Spinal cord (tissue), 10 donors: ENCODE data around the gene GAS2L1. TPM values are rescaled to one million over a fixed set of nuclear protein-coding genes. Genes with fewer than 3 reads are reported as not detected.

Source experiments
- DNase-seq, 6 donors: peaks; one replicate each; pipeline versions ENCODE4 v3.0.0 to v3.0.0-alpha.2; 2013 to 2015; ENCODE audit warnings: low spot score in 6 of 6, low read depth in 4 of 6
- H3K27ac ChIP-seq: one replicate; pipeline ENCODE4 v1.5.1; 2013; ENCODE audit warnings: low read depth, low read length, control low read depth
- H3K27me3 ChIP-seq: one replicate; pipeline ENCODE4 v1.6.1; 2013; ENCODE audit warnings: low read length; ENCODE audit not compliant: control insufficient read depth, insufficient read depth
- H3K36me3 ChIP-seq: one replicate; pipeline ENCODE4 v1.6.1; 2013; ENCODE audit warnings: low read length; ENCODE audit not compliant: control insufficient read depth, insufficient read depth
- H3K4me1 ChIP-seq: one replicate; pipeline ENCODE4 v1.6.1; 2013; ENCODE audit warnings: low read length; ENCODE audit not compliant: control insufficient read depth, insufficient read depth
- H3K4me3 ChIP-seq: one replicate; pipeline ENCODE4 v1.5.1; 2013; ENCODE audit warnings: low read depth, low read length, control low read depth
- H3K9me3 ChIP-seq: one replicate; pipeline ENCODE4 v1.6.1; 2013; ENCODE audit warnings: low read length; ENCODE audit not compliant: control insufficient read depth, insufficient read depth
- whole genome bisulfite sequencing: methylation state at CpG from one replicate; pipeline ENCODE4 v1.1.5; 2013; ENCODE audit warnings: missing lambda C conversion rate; ENCODE audit not compliant: insufficient coverage; 5-methylcytosine and 5-hydroxymethylcytosine counted together
- polyA plus RNA-seq, 2 donors: library from polyadenylated mRNA; unstranded; fragments of 120-200 nt; gene quantifications; one replicate each; pipeline ENCODE4 v1.2.1, GENCODE V29; 2013; ENCODE audit not compliant: insufficient read length in 2 of 2
- total RNA-seq, 2 donors: library from RNA; depleted of rRNA in 1 of 2; stranded (reverse); fragments of 120-200 nt in 1 of 2; fragments of >200 nt in 1 of 2; gene quantifications; one replicate each; pipeline versions ENCODE4 v1.2.3 to v1.2.4, GENCODE V29; 2013 to 2014
- donor health status: healthy.

Gene GAS2L1
- total and polyA plus RNA-seq, 4 donors = 5.7 to 28.4 (median 15.2) TPM

DNA sequence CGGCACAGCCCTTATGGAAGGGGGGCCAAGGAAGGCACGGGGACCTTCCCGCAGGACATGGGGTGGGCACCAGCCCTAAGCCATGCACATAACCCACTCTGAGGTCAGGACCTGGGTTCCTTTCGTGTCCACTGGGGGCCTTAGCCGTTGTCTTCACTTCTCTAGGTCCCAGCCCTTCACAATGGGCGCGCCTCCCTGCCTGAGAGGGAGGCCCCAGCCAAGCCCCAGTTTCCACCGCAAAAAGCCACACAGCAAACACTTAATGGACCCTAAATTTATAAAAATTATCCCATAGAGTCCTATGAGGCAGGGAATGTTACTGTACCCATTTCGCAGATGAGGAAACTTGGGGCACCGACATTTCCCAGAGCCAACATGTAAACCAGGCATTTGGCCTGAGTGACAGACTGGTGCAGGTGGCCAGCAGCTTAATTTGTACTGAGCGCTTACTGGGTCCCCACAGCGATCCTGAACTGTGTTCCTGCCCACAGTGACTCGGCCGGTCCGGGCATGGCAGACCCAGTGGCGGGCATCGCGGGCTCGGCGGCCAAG lies 1.2 kb downstream of the GAS2L1 start:
- 75% methylated on average over 19 of the region's 20 CpGs for WGBS
- DNase-seq = no peak
- H3K4me3 ChIP-seq = peak overlapping the region; percentile 47

DNA sequence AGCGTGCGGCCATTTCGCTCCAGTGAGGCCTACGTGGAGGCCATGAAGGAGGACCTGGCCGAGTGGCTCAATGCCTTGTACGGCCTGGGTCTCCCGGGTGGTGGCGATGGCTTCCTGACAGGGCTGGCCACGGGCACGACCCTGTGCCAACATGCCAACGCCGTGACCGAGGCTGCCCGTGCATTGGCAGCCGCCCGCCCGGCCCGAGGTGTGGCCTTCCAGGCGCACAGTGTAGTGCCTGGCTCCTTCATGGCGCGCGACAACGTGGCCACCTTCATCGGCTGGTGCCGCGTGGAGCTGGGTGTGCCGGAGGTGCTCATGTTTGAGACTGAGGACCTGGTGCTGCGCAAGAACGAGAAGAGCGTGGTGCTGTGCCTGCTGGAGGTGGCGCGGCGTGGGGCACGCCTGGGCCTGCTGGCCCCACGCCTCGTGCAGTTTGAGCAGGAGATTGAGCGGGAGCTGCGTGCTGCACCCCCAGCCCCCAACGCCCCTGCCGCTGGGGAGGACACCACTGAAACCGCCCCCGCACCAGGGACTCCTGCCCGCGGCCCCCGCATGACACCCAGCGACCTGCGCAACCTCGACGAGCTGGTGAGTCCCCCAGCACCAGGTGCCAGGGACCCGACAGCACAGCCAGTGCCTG lies 1.8 kb downstream of the GAS2L1 start:
- no peaks in the 10 kb centered on the region for H3K9me3 ChIP-seq
- DNase-seq = no peak
- peaks cover 44% of the 10 kb centered on the region for H3K36me3 ChIP-seq
- H3K4me3 ChIP-seq = no peak overlapping the region
- no peak overlapping the region for H3K27ac ChIP-seq
- WGBS = 87% methylated on average over 50 of the region's 50 CpGs
- H3K27me3 ChIP-seq = peaks cover 22% of the 10 kb centered on the region
- peaks cover 78% of the 10 kb centered on the region for H3K4me1 ChIP-seq

More for the DNA sequence above, 1.2 kb downstream of the GAS2L1 start:
- Histone ChIP-seq H3K4me1 (peaks cover 79% of the 10 kb centered on the region), H3K27ac (no peak overlapping the region), H3K9me3 (no peaks in the 10 kb centered on the region), H3K36me3 (peaks cover 44% of the 10 kb centered on the region), H3K27me3 (peaks cover 16% of the 10 kb centered on the region)

DNA sequence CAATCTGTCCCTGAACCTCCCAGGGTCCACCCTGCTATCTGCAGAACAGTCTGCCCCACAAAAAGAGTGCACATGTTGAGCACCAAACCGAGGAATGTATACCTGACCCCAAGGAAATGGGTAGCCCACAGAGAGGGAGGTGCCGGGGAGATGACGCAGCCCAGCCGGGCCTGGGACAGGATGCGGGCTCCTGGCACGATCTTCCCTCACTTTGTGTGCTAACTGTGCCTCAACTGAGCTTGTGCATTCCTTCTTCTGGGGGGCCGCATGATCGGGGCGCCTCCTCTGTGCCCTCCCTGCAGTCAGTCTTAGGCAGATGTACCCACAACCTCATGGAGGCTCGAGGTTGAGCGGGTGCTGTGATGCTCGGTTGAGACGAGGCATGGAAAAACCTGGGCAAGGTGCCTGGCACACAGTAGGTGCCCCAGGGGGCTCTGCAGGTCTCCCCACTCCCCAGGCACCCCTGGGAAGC lies 2.4 kb downstream of the GAS2L1 start:
- no peak for DNase-seq
- Histone ChIP-seq H3K27me3 (peaks cover 27% of the 10 kb centered on the region), H3K27ac (no peak overlapping the region), H3K9me3 (no peaks in the 10 kb centered on the region), H3K36me3 (peaks cover 44% of the 10 kb centered on the region), H3K4me1 (peaks cover 81% of the 10 kb centered on the region), H3K4me3 (no peak overlapping the region)
- WGBS = 78% methylated on average over 13 of the region's 13 CpGs

- whole genome bisulfite sequencing = 82% methylated on average over 17 of the region's 21 CpGs
- no peak overlapping the region for H3K4me3 ChIP-seq
- peaks cover 44% of the 10 kb centered on the region for H3K36me3 ChIP-seq
- H3K27me3 ChIP-seq = peaks cover 34% of the 10 kb centered on the region
- H3K9me3 ChIP-seq = no peaks in the 10 kb centered on the region
- DNase-seq = no peak
- H3K4me1 ChIP-seq = peaks cover 88% of the 10 kb centered on the region
- H3K27ac ChIP-seq = no peak overlapping the region
Observed at GRCh38 chr22:29309332-29310064, 3.0 kb downstream of the GAS2L1 start.

- WGBS = 77% methylated on average over 23 of the region's 28 CpGs
- no peak overlapping the region for H3K4me3 ChIP-seq
- no peaks in the 10 kb centered on the region for H3K9me3 ChIP-seq
- H3K27me3 ChIP-seq = peaks cover 39% of the 10 kb centered on the region
- no peak for DNase-seq
- peaks cover 44% of the 10 kb centered on the region for H3K36me3 ChIP-seq
- peak overlapping the region; percentile 69 for H3K27ac ChIP-seq
- peaks cover 90% of the 10 kb centered on the region for H3K4me1 ChIP-seq
Observed at GRCh38 chr22:29310065-29310862, 3.8 kb downstream of the GAS2L1 start.

- Histone ChIP-seq H3K27me3 (peaks cover 41% of the 10 kb centered on the region), H3K36me3 (peaks cover 44% of the 10 kb centered on the region), H3K27ac (peak overlapping the region; percentile 69), H3K9me3 (no peaks in the 10 kb centered on the region), H3K4me3 (no peak overlapping the region), H3K4me1 (peaks cover 87% of the 10 kb centered on the region)
- DNase-seq = peak in 5 of 6 donors; percentile 60 to 95 (median 75)
- 25% methylated on average over 13 of the region's 18 CpGs for WGBS
Observed at GRCh38 chr22:29310863-29311339, 4.5 kb downstream of the GAS2L1 start.

GRCh38 chr22:29311464-29312217 lies 5.2 kb downstream of the GAS2L1 start:
- H3K4me3 ChIP-seq = no peak overlapping the region
- no peak for DNase-seq

DNA sequence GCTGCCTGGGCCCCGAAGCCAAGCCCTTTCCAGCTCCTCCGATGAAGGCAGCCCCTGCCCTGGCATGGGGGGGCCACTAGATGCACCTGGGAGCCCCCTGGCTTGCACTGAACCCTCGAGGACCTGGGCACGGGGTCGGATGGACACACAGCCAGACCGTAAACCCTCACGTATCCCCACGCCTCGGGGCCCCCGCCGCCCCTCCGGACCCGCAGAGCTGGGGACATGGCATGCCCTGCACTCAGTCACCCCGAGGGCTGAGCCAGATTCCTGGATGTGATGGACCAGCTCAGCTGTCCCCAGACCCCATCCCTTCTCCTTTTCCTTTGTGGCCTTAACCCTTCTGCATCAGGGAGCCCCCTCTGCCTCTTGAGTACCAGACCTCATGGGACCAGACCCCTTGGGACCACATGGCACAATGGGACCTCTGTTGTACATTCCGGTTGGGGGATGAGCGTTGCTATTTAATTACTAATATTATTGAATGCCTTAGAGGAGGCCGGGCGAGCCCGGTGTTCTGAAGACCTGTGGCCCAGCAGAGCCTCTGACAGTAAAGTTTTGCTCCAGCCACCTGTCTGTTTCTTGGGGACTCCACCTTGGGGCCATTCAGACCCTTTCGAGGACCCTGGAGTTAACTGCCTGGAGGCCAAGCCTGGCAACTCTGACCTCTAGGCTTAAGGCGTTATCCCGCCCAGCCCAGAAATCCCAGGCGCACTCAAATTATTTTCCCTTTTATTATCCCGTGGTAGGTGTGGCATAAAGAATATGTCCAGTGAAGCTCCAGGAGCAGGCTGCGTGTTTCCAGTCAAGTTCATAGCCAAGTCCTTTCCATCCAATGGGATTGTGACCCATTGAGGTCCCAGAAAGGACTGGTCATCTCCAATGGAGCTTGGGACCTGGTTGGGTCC lies 6.0 kb downstream of the GAS2L1 start:
- Histone ChIP-seq H3K27me3 (peaks cover 52% of the 10 kb centered on the region), H3K36me3 (peaks cover 44% of the 10 kb centered on the region), H3K4me3 (no peak overlapping the region), H3K27ac (no peak overlapping the region), H3K4me1 (peaks cover 77% of the 10 kb centered on the region), H3K9me3 (no peaks in the 10 kb centered on the region)
- no peak for DNase-seq
- WGBS = 92% methylated on average over 20 of the region's 25 CpGs

More at GRCh38 chr22:29311464-29312217, 5.2 kb downstream of the GAS2L1 start:
- WGBS = 49% methylated on average over 47 of the region's 50 CpGs
- H3K36me3 ChIP-seq = peaks cover 44% of the 10 kb centered on the region
- peaks cover 48% of the 10 kb centered on the region for H3K27me3 ChIP-seq
- H3K27ac ChIP-seq = peak overlapping the region; percentile 42
- H3K9me3 ChIP-seq = no peaks in the 10 kb centered on the region
- H3K4me1 ChIP-seq = peaks cover 81% of the 10 kb centered on the region
